Upper lobe of left lung (tissue), 6 donors: ENCODE data around the gene MYO9B. TPM values are rescaled to one million over a fixed set of nuclear protein-coding genes. Genes with fewer than 3 reads are reported as not detected.

Source experiments
- ATAC-seq, 2 donors: fragments of 200-7000 bp; cut with Tn5 transposase; one replicate each; pipeline ENCODE4 v1.9.1; 2022; ENCODE audit warnings: mild to moderate bottlenecking in 2 of 2, moderate library complexity in 2 of 2; ENCODE audit not compliant: low FRiP score in 2 of 2
- DNase-seq, 2 donors: peaks; one replicate each; pipeline ENCODE4 v3.0.0-alpha.2; 2019 to 2020
- H3K27ac ChIP-seq, 4 donors: fragments of 200-600 bp; sonication (generic); one replicate each; pipeline ENCODE4 v1.5.1; 2016 to 2019
- H3K27me3 ChIP-seq, 4 donors: fragments of 200-600 bp; sonication (generic); one replicate each; pipeline ENCODE4 v1.5.1; 2017 to 2019
- H3K36me3 ChIP-seq, 4 donors: fragments of 200-600 bp; sonication (generic); one replicate each; pipeline ENCODE4 v1.5.1; 2016 to 2019
- H3K4me1 ChIP-seq, 4 donors: fragments of 200-600 bp; sonication (generic); one replicate each; pipeline ENCODE4 v1.5.1; 2018 to 2019
- H3K4me3 ChIP-seq, 4 donors: fragments of 200-600 bp; sonication (generic); one replicate each; pipeline ENCODE4 v1.5.1; 2017 to 2019; ENCODE audit warnings: mild to moderate bottlenecking in 2 of 4, moderate library complexity in 1 of 4
- H3K9me3 ChIP-seq, 4 donors: fragments of 200-600 bp; sonication (generic); one replicate each; pipeline ENCODE4 v1.5.1; 2018 to 2019
- CTCF ChIP-seq, 6 experiments: fragments of 450-650 bp in 4 of 6; fragments of 200-600 bp in 2 of 6; sonication (generic) in 2 of 6; IDR thresholded peaks; one replicate each; pipeline ENCODE4 v1.5.1; 2016 to 2019; ENCODE audit warnings: antibody characterized with exemption in 6 of 6
- EP300 ChIP-seq, 4 donors: sonication (generic); formaldehyde crosslinking; IDR thresholded peaks; one replicate each; pipeline ENCODE4 v1.5.1; 2017; ENCODE audit warnings: antibody characterized with exemption in 4 of 4, control low read depth in 2 of 4
- POLR2A ChIP-seq, 4 donors: fragments of 450-650 bp; IDR thresholded peaks; one replicate each; pipeline ENCODE4 v1.5.1; 2016 to 2017; ENCODE audit warnings: antibody characterized with exemption in 4 of 4, mild to moderate bottlenecking in 2 of 4
- POLR2AphosphoS5 ChIP-seq, 2 donors: sonication (generic); formaldehyde crosslinking; IDR thresholded peaks; one replicate each; pipeline ENCODE4 v1.5.1; 2017; ENCODE audit warnings: antibody characterized with exemption in 2 of 2
- WGBS, 2 donors: methylation state at CpG; one replicate each; pipeline ENCODE4 v1.1.5; 2017 to 2018; 5-methylcytosine and 5-hydroxymethylcytosine counted together
- total RNA-seq, 6 donors: library from RNA; depleted of rRNA in 4 of 6; stranded (reverse); fragments of >200 nt in 4 of 6; gene quantifications; one replicate each; pipeline versions ENCODE4 v1.1.0 to v1.2.1, GENCODE V29; 2016 to 2021
- donor health status: DM: no; HTN: no; CAD: no; lungs with moderate emphysema.
- donor health status: DM: no; HTN: yes; CAD: no; lungs with severe emphysema.

The MYO9B gene
- total RNA-seq, 6 donors from 2014 or later = 72.3 to 408 (median 146) TPM

DNA sequence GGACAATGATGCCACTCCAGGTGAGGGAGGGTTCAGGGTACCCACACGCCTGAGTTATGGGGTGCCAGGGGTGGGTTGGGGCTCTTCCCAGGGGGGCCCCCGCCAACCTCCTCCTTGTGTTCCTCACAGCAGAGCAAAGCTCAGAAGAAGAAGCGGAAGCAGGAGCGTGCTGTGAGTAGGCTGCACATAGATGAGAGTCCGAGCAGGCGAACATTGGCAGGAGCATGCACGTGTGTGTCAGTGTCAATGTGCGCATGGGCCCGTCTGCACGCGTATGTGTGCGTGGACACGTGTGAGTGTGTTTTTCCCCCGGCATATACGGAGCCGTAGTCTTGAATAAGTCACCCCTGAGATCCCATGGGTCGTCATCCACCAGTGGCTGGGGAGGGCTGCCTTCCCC is 127.1 kb downstream of the MYO9B start:
- Histone ChIP-seq H3K27ac (no peak overlapping the region), H3K27me3 (no peaks in the 10 kb centered on the region), H3K9me3 (no peaks in the 10 kb centered on the region), H3K4me3 (no peak overlapping the region), H3K36me3 (peaks cover 22 to 86% (median 77%) of the 10 kb centered on the region in 4 donors), H3K4me1 (no peaks in the 10 kb centered on the region)
- DNase-seq = no peak
- TF ChIP-seq POLR2A (IDR thresholded peaks at IDR 0.05) (no peak), POLR2AphosphoS5 (IDR thresholded peaks at IDR 0.05) (no peak), EP300 (IDR thresholded peaks at IDR 0.05) (no peak), CTCF (IDR thresholded peaks at IDR 0.05) (no peak)
- ATAC-seq = no peak
- WGBS, 2 donors = 89 to 98% methylated on average over 17 of the region's 17 CpGs

GRCh38 chr19:17205237-17206140 is 129.9 kb downstream of the MYO9B start:
- WGBS, 2 donors = 60 to 83% methylated on average over 8 to 23 of the region's 27 CpGs
- TF ChIP-seq POLR2A (IDR thresholded peaks at IDR 0.05) = no peak
- peak; percentile 54 to 82 (median 71) for TF ChIP-seq CTCF (IDR thresholded peaks at IDR 0.05)
- TF ChIP-seq EP300 (IDR thresholded peaks at IDR 0.05) = no peak
- TF ChIP-seq POLR2AphosphoS5 (IDR thresholded peaks at IDR 0.05) = no peak
- H3K4me1 ChIP-seq = no peaks in the 10 kb centered on the region
- no peak overlapping the region for H3K4me3 ChIP-seq
- ATAC-seq (peak; percentile 37 to 59), DNase-seq (peak in 1 of 2 donors; percentile 77)
- H3K36me3 ChIP-seq = peaks cover 18 to 83% (median 69%) of the 10 kb centered on the region in 4 donors
- H3K27ac ChIP-seq = no peak overlapping the region
- no peaks in the 10 kb centered on the region for H3K9me3 ChIP-seq
- H3K27me3 ChIP-seq = no peaks in the 10 kb centered on the region

DNA sequence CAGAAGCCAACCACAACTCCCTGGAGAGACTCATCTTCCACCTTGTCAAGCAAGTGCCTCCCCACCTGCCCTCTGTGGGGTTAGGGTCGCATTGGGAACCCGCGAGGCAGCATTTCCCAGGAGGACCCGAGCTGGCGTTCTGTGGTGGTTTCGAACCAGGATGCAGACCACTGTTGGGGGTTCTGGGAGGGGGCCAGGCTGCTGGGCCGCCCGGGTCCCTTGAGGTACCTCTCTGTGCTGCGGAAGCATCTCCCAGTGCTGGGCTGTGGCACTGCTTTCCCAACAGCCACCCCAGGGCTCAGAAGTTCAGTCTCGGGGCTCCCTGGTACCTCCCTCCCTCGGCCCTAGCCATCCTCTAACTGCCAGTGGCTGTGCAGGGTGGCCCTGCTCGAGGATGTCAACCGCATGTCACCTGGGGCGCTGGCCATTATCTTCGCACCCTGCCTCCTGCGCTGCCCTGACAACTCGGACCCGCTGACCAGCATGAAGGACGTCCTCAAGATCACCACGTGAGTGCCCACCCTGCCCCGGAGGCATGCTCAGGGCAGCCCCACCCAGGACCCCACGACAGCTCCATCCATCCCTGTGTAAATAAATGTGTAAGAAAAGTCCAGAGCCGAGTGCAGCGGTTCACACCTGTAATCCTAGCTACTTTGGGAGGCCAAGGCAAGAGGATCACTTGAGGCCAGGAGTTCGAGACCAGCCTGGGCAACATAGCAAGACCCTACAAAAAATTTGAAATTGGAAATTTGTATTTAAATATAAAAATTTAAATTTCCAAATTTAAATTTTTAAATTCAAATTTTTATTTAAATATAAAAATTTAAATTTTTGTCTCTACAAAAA is 131.4 kb downstream of the MYO9B start:
- Histone ChIP-seq H3K27ac (no peak overlapping the region), H3K9me3 (no peaks in the 10 kb centered on the region), H3K27me3 (no peaks in the 10 kb centered on the region), H3K36me3 (peaks cover 9 to 83% (median 69%) of the 10 kb centered on the region in 4 donors), H3K4me1 (no peaks in the 10 kb centered on the region), H3K4me3 (no peak overlapping the region)
- DNase-seq (no peak), ATAC-seq (no peak)
- 95 to 97% methylated on average over 15 to 17 of the region's 25 CpGs for WGBS, 2 donors
- no peak for TF ChIP-seq EP300 (IDR thresholded peaks at IDR 0.05)
- TF ChIP-seq POLR2AphosphoS5 (IDR thresholded peaks at IDR 0.05) = no peak
- no peak for TF ChIP-seq CTCF (IDR thresholded peaks at IDR 0.05)
- no peak for TF ChIP-seq POLR2A (IDR thresholded peaks at IDR 0.05)

DNA sequence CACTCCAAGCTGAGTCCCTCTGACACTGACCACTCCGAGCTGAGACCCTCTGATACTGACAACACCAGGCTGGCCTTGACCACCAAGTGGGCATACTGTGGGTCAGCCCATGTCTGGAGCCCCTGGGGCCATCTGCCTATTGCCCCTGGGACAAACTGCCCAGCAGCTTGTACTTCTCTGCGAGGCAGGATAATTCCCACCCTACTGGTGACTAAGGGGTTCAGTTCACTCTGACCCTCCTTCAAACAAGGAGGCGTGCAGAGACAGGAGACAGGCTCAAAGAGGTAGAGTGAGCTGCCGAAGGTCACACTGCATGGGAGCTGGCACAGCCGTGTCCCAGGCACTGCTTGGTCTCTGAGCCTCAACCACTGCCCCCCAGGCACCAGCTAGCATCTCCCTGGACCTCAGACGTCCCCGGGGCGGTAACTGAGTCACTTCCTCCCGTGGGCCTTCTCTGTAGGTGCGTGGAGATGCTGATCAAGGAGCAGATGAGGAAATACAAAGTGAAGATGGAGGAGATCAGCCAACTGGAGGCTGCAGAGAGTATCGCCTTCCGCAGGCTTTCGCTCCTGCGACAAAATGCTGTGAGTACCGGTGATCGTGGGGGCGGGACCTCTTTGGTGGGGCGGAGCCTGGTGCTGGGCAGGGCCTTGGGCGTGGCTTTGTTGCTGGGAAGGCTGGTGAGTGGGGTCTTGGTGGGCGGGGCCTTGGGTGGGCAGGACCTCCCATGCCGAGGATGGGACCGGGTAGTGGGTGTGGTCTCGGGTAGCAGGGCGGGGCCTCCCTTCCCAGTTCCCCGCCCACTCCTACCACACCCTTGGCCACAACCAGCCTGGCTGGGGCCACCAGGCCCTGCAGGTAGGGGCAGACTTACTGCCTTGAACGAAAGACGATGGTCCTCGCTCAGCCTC is 133.8 kb downstream of the MYO9B start:
- H3K4me3 ChIP-seq = no peak overlapping the region
- H3K27ac ChIP-seq = no peak overlapping the region
- no peaks in the 10 kb centered on the region for H3K9me3 ChIP-seq
- 83% methylated on average over 17 to 25 of the region's 28 CpGs for WGBS, 2 donors
- TF ChIP-seq CTCF (IDR thresholded peaks at IDR 0.05) (no peak), POLR2AphosphoS5 (IDR thresholded peaks at IDR 0.05) (no peak), EP300 (IDR thresholded peaks at IDR 0.05) (no peak), POLR2A (IDR thresholded peaks at IDR 0.05) (no peak)
- ATAC-seq (peak in 1 of 2 donors; percentile 35), DNase-seq (no peak)
- H3K36me3 ChIP-seq = peaks cover 3 to 70% (median 55%) of the 10 kb centered on the region in 4 donors
- no peaks in the 10 kb centered on the region for H3K27me3 ChIP-seq
- peaks cover under 1 to 1% (median 1%) of the 10 kb centered on the region in 4 donors for H3K4me1 ChIP-seq
